GM18498 (cell line): Measurements from ENCODE around the gene ADD1.

Source experiments
- ATAC-seq: cut with Tn5 transposase; IDR thresholded peaks from one replicate; pipeline ENCODE4 v1.9.1; 2021; ENCODE audit warnings: mild to moderate bottlenecking, moderate library complexity; ENCODE audit not compliant: unreplicated experiment

The ADD1 gene

GRCh38 chr4:2858451-2859217 lies 15.0 kb downstream of the ADD1 start:
- ATAC-seq: no peak

- no peak for ATAC-seq
These were observed 15.9 kb downstream of the ADD1 start for GRCh38 chr4:2859514-2859913.

- no peak for ATAC-seq
These were observed 17.0 kb downstream of the ADD1 start for GRCh38 chr4:2860391-2861348.

GRCh38 chr4:2861631-2862436 lies 18.2 kb downstream of the ADD1 start:
- no peak for ATAC-seq

GRCh38 chr4:2862528-2862927 lies 18.9 kb downstream of the ADD1 start:
- no peak for ATAC-seq

- ATAC-seq: no peak
These were observed 20.0 kb downstream of the ADD1 start for GRCh38 chr4:2863649-2864048.

GRCh38 chr4:2865196-2865780 lies 21.6 kb downstream of the ADD1 start:
- ATAC-seq: no peak

- no peak for ATAC-seq
These were observed 22.7 kb downstream of the ADD1 start for GRCh38 chr4:2866160-2866861.

GRCh38 chr4:2866891-2867290 lies 23.2 kb downstream of the ADD1 start:
- ATAC-seq: no peak

GRCh38 chr4:2867758-2868491 lies 24.3 kb downstream of the ADD1 start:
- ATAC-seq: no peak

- ATAC-seq: no peak
These were observed 25.3 kb downstream of the ADD1 start for GRCh38 chr4:2868877-2869487.

GRCh38 chr4:2869659-2870058 lies 26.0 kb downstream of the ADD1 start:
- no peak for ATAC-seq

- ATAC-seq: no peak
These were observed 26.4 kb downstream of the ADD1 start for GRCh38 chr4:2870082-2870481.

GRCh38 chr4:2871466-2871865 lies 27.8 kb downstream of the ADD1 start:
- ATAC-seq: no peak

- ATAC-seq: no peak
These were observed 28.3 kb downstream of the ADD1 start for GRCh38 chr4:2871911-2872310.

- no peak for ATAC-seq
These were observed 29.7 kb downstream of the ADD1 start for GRCh38 chr4:2873329-2873728.

GRCh38 chr4:2874861-2875260 lies 31.2 kb downstream of the ADD1 start:
- ATAC-seq: no peak

- no peak for ATAC-seq
These were observed 31.9 kb downstream of the ADD1 start for GRCh38 chr4:2875556-2875955.

- ATAC-seq: no peak
These were observed 34.7 kb downstream of the ADD1 start for GRCh38 chr4:2878346-2878745.
